Gastrocnemius medialis (tissue), 4 donors: Measurements from ENCODE around the gene SCD5.

ENCODE experiments used
- POLR2A ChIP-seq, 2 donors: fragments of 450-650 bp; IDR thresholded peaks; one replicate each; pipeline ENCODE4 v1.6.1; 2017; ENCODE audit warnings: antibody characterized with exemption in 2 of 2, mild to moderate bottlenecking in 2 of 2, moderate library complexity in 2 of 2
- TF ChIP-seq, protein P1 (sequence below), 5 experiments: fragments of 450-650 bp in 3 of 5; fragments of 200-600 bp in 2 of 5; sonication (generic) in 2 of 5; IDR thresholded peaks in 4 of 5; conservative IDR thresholded peaks in 1 of 5; 1 replicate in 4 of 5; 2 replicates in 1 of 5; pipeline ENCODE4 v1.5.1; 2016 to 2019; ENCODE audit warnings: antibody characterized with exemption in 5 of 5, mild to moderate bottlenecking in 3 of 5, moderate library complexity in 3 of 5

DNA sequence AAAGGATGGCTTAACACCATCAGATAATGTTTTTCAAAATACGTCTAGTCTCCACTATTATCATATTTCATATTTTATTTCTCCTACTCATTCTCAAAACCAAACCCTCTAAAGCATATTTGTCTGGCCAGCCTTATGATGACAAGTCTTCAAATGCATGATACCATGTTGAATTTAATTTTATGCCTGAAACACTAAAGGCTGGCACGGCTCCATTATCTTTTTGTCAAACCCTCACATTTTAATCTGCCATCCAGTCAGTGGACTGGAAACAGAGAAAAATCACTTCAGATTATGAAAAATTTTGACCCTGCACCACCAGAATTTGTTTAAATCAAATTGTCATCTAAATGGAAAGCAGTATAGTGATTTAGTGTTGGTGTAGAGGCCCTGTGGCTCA, 42.9 kb downstream of the SCD5 start:
- no peak for TF ChIP-seq POLR2A (IDR thresholded peaks at IDR 0.05)
- TF ChIP-seq, protein P1, sequence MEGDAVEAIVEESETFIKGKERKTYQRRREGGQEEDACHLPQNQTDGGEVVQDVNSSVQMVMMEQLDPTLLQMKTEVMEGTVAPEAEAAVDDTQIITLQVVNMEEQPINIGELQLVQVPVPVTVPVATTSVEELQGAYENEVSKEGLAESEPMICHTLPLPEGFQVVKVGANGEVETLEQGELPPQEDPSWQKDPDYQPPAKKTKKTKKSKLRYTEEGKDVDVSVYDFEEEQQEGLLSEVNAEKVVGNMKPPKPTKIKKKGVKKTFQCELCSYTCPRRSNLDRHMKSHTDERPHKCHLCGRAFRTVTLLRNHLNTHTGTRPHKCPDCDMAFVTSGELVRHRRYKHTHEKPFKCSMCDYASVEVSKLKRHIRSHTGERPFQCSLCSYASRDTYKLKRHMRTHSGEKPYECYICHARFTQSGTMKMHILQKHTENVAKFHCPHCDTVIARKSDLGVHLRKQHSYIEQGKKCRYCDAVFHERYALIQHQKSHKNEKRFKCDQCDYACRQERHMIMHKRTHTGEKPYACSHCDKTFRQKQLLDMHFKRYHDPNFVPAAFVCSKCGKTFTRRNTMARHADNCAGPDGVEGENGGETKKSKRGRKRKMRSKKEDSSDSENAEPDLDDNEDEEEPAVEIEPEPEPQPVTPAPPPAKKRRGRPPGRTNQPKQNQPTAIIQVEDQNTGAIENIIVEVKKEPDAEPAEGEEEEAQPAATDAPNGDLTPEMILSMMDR (IDR thresholded peaks at IDR 0.05 in 4 of 5, conservative IDR thresholded peaks at IDR 0.05 in 1 of 5): no peak
